IMR-90 (cell line): ENCODE results near the gene DOHH. TPM values are rescaled to one million over a fixed set of nuclear protein-coding genes. Genes with fewer than 3 reads are reported as not detected.

Source experiments
- ATAC-seq: fragments of 200-7000 bp; cut with Tn5 transposase; 2 replicates; pipeline ENCODE4 v1.9.1; 2020; ENCODE audit warnings: low read depth, mild to moderate bottlenecking, moderate library complexity
- BruUV-seq: library from RNA; stranded (reverse); fragments of 400-500 nt; replicated peaks from 2 replicates; lab custom pipeline; 2021; lab: Mats Ljungman, UMichigan
- CTCF ChIA-PET: fragments of 300-600 bp; formaldehyde crosslinking; extraction: SDS; loops from one replicate; lab custom pipeline; 2021; ENCODE audit warnings: antibody characterized with exemption; lab: Yijun Ruan, JAX
- POLR2A ChIA-PET: fragments of 300-600 bp; sonication (Branson Sonifier 250); formaldehyde crosslinking; loops from one replicate; lab custom pipeline; 2022; ENCODE audit warnings: antibody characterized with exemption; ENCODE audit not compliant: unreplicated experiment; lab: Charles Lee
- DNase-seq: peaks from one replicate; pipeline ENCODE4 v3.0.0; 2013
- H2AFZ ChIP-seq: replicated peaks from 2 replicates; pipeline ENCODE3; 2013; ENCODE audit warnings: low read length, mild to moderate bottlenecking; ENCODE audit not compliant: poor library complexity
- H2AK5ac ChIP-seq: 2 replicates; pipeline ENCODE4 v1.6.1; 2013; ENCODE audit warnings: low read depth, low read length, inconsistent platforms
- H2AK9ac ChIP-seq: replicated peaks from 2 replicates; pipeline ENCODE3; 2013; ENCODE audit warnings: mild to moderate bottlenecking, low read depth, low read length, moderate library complexity; ENCODE audit not compliant: poor library complexity
- H2BK120ac ChIP-seq: 2 replicates; pipeline ENCODE4 v1.6.1; 2013; ENCODE audit warnings: low read depth, low read length, inconsistent platforms
- H2BK15ac ChIP-seq: 3 replicates; pipeline ENCODE4 v1.6.1; 2013; ENCODE audit warnings: low read depth, low read length, inconsistent platforms
- H2BK20ac ChIP-seq: 2 replicates; pipeline ENCODE4 v1.6.1; 2013; ENCODE audit warnings: low read depth, mild to moderate bottlenecking, inconsistent platforms, low read length, moderate library complexity
- H2BK5ac ChIP-seq: 2 replicates; pipeline ENCODE4 v1.6.1; 2013; ENCODE audit warnings: mild to moderate bottlenecking, low read depth, low read length, inconsistent platforms; ENCODE audit not compliant: poor library complexity, severe bottlenecking
- H3K14ac ChIP-seq: replicated peaks from 2 replicates; pipeline ENCODE4 v1.6.1; 2013; ENCODE audit warnings: low read depth, low read length, inconsistent platforms
- H3K18ac ChIP-seq: 2 replicates; pipeline ENCODE4 v1.6.1; 2013; ENCODE audit warnings: low read depth, low read length, control low read depth
- H3K23ac ChIP-seq: 2 replicates; pipeline ENCODE4 v1.6.1; 2013; ENCODE audit warnings: low read depth, low read length, inconsistent platforms
- H3K27ac ChIP-seq: 2 replicates; pipeline ENCODE4 v1.5.1; 2013; ENCODE audit warnings: mild to moderate bottlenecking, control low read depth, low read length; ENCODE audit not compliant: insufficient read depth
- H3K27me3 ChIP-seq: 2 replicates; pipeline ENCODE4 v1.6.1; 2013; ENCODE audit warnings: low read length; ENCODE audit not compliant: control insufficient read depth, insufficient read depth
- H3K36me3 ChIP-seq: 2 replicates; pipeline ENCODE4 v1.6.1; 2013; ENCODE audit warnings: low read length, mixed read lengths; ENCODE audit not compliant: control insufficient read depth, insufficient read depth
- H3K4ac ChIP-seq: 2 replicates; pipeline ENCODE4 v1.6.1; 2013; ENCODE audit warnings: low read depth, low read length, inconsistent platforms
- H3K4me1 ChIP-seq: 2 replicates; pipeline ENCODE4 v1.6.1; 2013; ENCODE audit warnings: low read length, mixed read lengths; ENCODE audit not compliant: control insufficient read depth, insufficient read depth
- H3K4me2 ChIP-seq: 2 replicates; pipeline ENCODE4 v1.6.1; 2013; ENCODE audit warnings: low read depth, mild to moderate bottlenecking, control low read depth, low read length, moderate library complexity
- H3K4me3 ChIP-seq: 2 replicates; pipeline ENCODE4 v1.5.1; 2013; ENCODE audit warnings: low read depth, mild to moderate bottlenecking, control low read depth, low read length, moderate library complexity; ENCODE audit not compliant: insufficient read depth
- H3K56ac ChIP-seq: 2 replicates; pipeline ENCODE4 v1.6.1; 2013; ENCODE audit warnings: low read length, inconsistent platforms; ENCODE audit not compliant: insufficient read depth; ENCODE audit errors: extremely low read depth
- H3K79me1 ChIP-seq, 2 experiments: 2 replicates each; pipeline ENCODE4 v1.6.1; 2013; ENCODE audit warnings: low read length in 2 of 2, inconsistent platforms in 1 of 2, low read depth in 1 of 2
- H3K9ac ChIP-seq: 2 replicates; pipeline ENCODE4 v1.6.1; 2013; ENCODE audit warnings: low read depth, low read length, control low read depth
- H3K9me1 ChIP-seq: 2 replicates; pipeline ENCODE4 v1.6.1; 2013; ENCODE audit warnings: low read length, inconsistent platforms; ENCODE audit not compliant: insufficient read depth
- H3K9me3 ChIP-seq: 2 replicates; pipeline ENCODE4 v1.6.1; 2013; ENCODE audit warnings: low read length; ENCODE audit not compliant: control insufficient read depth, insufficient read depth
- H4K20me1 ChIP-seq: 2 replicates; pipeline ENCODE4 v1.6.1; 2013; ENCODE audit warnings: low read length, inconsistent platforms; ENCODE audit not compliant: insufficient read depth
- H4K5ac ChIP-seq: 2 replicates; pipeline ENCODE4 v1.6.1; 2013; ENCODE audit warnings: mild to moderate bottlenecking, low read depth, low read length, control low read depth
- H4K8ac ChIP-seq, 2 experiments: 2 replicates each; pipeline ENCODE4 v1.6.1; 2013; ENCODE audit warnings: low read depth in 2 of 2, low read length in 2 of 2, control low read depth in 1 of 2, inconsistent platforms in 1 of 2
- H4K91ac ChIP-seq: 2 replicates; pipeline ENCODE4 v1.6.1; 2013; ENCODE audit warnings: low read depth, low read length, inconsistent platforms; ENCODE audit not compliant: insufficient read depth
- BHLHE40 ChIP-seq: fragments of 150-350 bp; IDR thresholded peaks from 2 replicates; pipeline ENCODE4 v1.6.1; 2016; ENCODE audit warnings: mild to moderate bottlenecking, low read depth, low read length
- ELK1 ChIP-seq: fragments of 150-350 bp; IDR thresholded peaks from 2 replicates; pipeline ENCODE4 v1.6.1; 2016; ENCODE audit warnings: low read depth, mild to moderate bottlenecking, low read length, moderate library complexity, borderline replicate concordance
- MAFK ChIP-seq: IDR thresholded peaks from 2 replicates; pipeline ENCODE4 v1.6.1; 2012; ENCODE audit warnings: low read depth, low read length, improper control_type of control experiment
- SMC3 ChIP-seq: fragments of 150-350 bp; IDR thresholded peaks from 2 replicates; pipeline ENCODE4 v1.6.1; 2016; ENCODE audit warnings: low read depth, mild to moderate bottlenecking, antibody characterized with exemption, low read length, moderate library complexity
- WGBS, 2 experiments: methylation state at CpG; one replicate each; pipeline versions ENCODE4 v1.1.5 to v1.1.7; 2013; ENCODE audit warnings: missing lambda C conversion rate in 2 of 2; ENCODE audit not compliant: insufficient read length in 1 of 2; ENCODE audit errors: extremely low coverage in 2 of 2; 5-methylcytosine and 5-hydroxymethylcytosine counted together
- dilution Hi-C: fragments of 300-500 bp; cut with HindIII; formaldehyde crosslinking; loops from one replicate; pipeline ENCODE4 v1.14.3; 2018; ENCODE audit warnings: low sequenced_read_pairs; ENCODE audit not compliant: unreplicated experiment
- in situ Hi-C: fragments of 300-500 bp; cut with MboI; formaldehyde crosslinking; loops from 3 replicates; pipeline ENCODE4 v1.14.3; 2019; ENCODE audit warnings: low sequenced_read_pairs, inconsistent platforms, mixed read lengths
- intact Hi-C: fragments of 100-400 bp; cut with micrococcal nuclease; formaldehyde crosslinking; loops from 2 replicates; pipeline ENCODE4 v1.10.0; 2022
- polyA plus RNA-seq, 3 experiments: library from polyadenylated mRNA; depleted of rRNA; stranded (reverse); fragments of >200 nt; gene quantifications; 2 replicates each; pipeline ENCODE4 v1.2.3, GENCODE V29; 2012; ENCODE audit warnings: low replicate concordance in 1 of 3
- total RNA-seq: library from RNA; depleted of rRNA; stranded (reverse); fragments of >200 nt; gene quantifications from 2 replicates; pipeline ENCODE4 v1.2.3, GENCODE V29; 2012
- TF ChIP-seq, protein P1 (sequence below): fragments of 150-350 bp; IDR thresholded peaks from 2 replicates; pipeline ENCODE4 v1.6.1; 2017; ENCODE audit warnings: mild to moderate bottlenecking, antibody characterized with exemption, low read length, low read depth

The DOHH gene
- total and polyA plus RNA-seq, 2 of the 4 experiments (the other 2 are of a cell fraction): 3.2 to 9.2 TPM

DNA sequence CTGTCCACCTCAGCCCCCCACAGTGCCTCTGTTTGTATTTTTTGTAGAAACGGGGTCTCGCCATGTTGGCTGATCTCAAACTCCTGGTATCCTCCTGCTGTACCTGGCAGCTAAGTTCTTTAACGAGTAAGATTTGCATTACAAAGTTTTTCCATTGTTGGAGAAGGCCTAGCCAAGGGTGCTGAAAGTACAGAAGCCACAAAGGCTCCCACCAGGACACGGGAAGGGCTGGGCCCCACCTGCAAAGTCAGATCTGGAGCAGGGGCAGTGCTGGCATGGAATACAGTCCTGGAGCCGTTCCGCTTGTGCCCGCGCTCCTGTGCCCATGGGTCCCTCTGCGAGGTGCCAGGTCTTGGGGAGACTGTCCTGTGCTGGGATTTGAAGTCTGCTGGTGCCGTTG lies 17.8 kb upstream of the DOHH start:
- no peak overlapping the region for H2AFZ ChIP-seq
- no peak overlapping the region for H3K27ac ChIP-seq
- no peak overlapping the region for H3K18ac ChIP-seq
- H4K8ac ChIP-seq: no peak overlapping the region
- TF ChIP-seq MAFK (no peak), ELK1 (no peak), SMC3 (no peak), BHLHE40 (no peak)
- TF ChIP-seq, protein P1, sequence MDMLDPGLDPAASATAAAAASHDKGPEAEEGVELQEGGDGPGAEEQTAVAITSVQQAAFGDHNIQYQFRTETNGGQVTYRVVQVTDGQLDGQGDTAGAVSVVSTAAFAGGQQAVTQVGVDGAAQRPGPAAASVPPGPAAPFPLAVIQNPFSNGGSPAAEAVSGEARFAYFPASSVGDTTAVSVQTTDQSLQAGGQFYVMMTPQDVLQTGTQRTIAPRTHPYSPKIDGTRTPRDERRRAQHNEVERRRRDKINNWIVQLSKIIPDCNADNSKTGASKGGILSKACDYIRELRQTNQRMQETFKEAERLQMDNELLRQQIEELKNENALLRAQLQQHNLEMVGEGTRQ: no peak
- POLR2A ChIA-PET: no interaction called here
- H3K23ac ChIP-seq: no peak overlapping the region
- DNase-seq: no peak
- H3K14ac ChIP-seq: no peak overlapping the region
- H4K91ac ChIP-seq: no peak overlapping the region
- no peak overlapping the region for H3K56ac ChIP-seq
- no peak overlapping the region for H2AK9ac ChIP-seq
- H2BK15ac ChIP-seq: no peak overlapping the region
- peaks cover 13 to 94% of the 10 kb centered on the region in 2 experiments for H3K79me1 ChIP-seq
- no peak overlapping the region for H2AK5ac ChIP-seq
- peaks cover 13% of the 10 kb centered on the region for H3K4me1 ChIP-seq
- peaks cover 99% of the 10 kb centered on the region for H4K20me1 ChIP-seq
- no peak overlapping the region for H4K5ac ChIP-seq
- no peak overlapping the region for H2BK5ac ChIP-seq
- no peak overlapping the region for H3K4me3 ChIP-seq
- no peak for ATAC-seq
- intact Hi-C loops: no loop called here
- no peak overlapping the region for H3K9ac ChIP-seq
- in situ Hi-C loops: no loop called here
- no peak overlapping the region for H3K4me2 ChIP-seq
- H3K27me3 ChIP-seq: no peaks in the 10 kb centered on the region
- H3K4ac ChIP-seq: no peak overlapping the region
- no peak overlapping the region for H2BK120ac ChIP-seq
- H3K9me3 ChIP-seq: no peaks in the 10 kb centered on the region
- BruUV-seq: no TSS peak
- H3K36me3 ChIP-seq: peaks cover 14% of the 10 kb centered on the region; the same call in 1 of the 2 replicates
- dilution Hi-C loops: no loop called here
- 78% methylated on average over 4 of the region's 10 CpGs; no CpG with 5 or more reads in 1 of the 2 experiments for WGBS, 2 experiments
- peaks cover 24% of the 10 kb centered on the region for H3K9me1 ChIP-seq
- CTCF ChIA-PET: no interaction called here
- H2BK20ac ChIP-seq: no peak overlapping the region
